Transverse colon (tissue), 4 donors: ENCODE results near the gene TRMO. TPM values are rescaled to one million over a fixed set of nuclear protein-coding genes. Genes with fewer than 3 reads are reported as not detected.

Experiments used
- DNase-seq: peaks from one replicate; pipeline ENCODE4 v3.0.0-alpha.2; 2019
- H3K27ac ChIP-seq, 4 donors: fragments of 200-600 bp; sonication (generic); 2 replicates each; pipeline ENCODE4 v1.5.1; 2016 to 2018; ENCODE audit warnings: inconsistent platforms in 4 of 4
- H3K27me3 ChIP-seq: fragments of 200-600 bp; sonication (generic); 2 replicates; pipeline ENCODE4 v1.5.1; 2017; ENCODE audit warnings: inconsistent platforms
- H3K36me3 ChIP-seq, 4 donors: fragments of 200-600 bp; sonication (generic); 2 replicates each; pipeline ENCODE4 v1.5.1; 2017 to 2019; ENCODE audit warnings: inconsistent platforms in 4 of 4
- H3K4me1 ChIP-seq, 4 donors: fragments of 200-600 bp; sonication (generic); 2 replicates each; pipeline ENCODE4 v1.5.1; 2017 to 2020; ENCODE audit warnings: inconsistent platforms in 4 of 4
- H3K4me3 ChIP-seq, 4 donors: fragments of 200-600 bp; sonication (generic); 1 replicate in 1 of 4; 2 replicates in 3 of 4; pipeline versions ENCODE4 v1.5.1 to v1.6.1; 2017 to 2019; ENCODE audit warnings: inconsistent platforms in 4 of 4
- H3K9me3 ChIP-seq, 2 donors: fragments of 200-600 bp; sonication (generic); 2 replicates each; pipeline ENCODE4 v1.5.1; 2017 to 2019; ENCODE audit warnings: inconsistent platforms in 2 of 2
- CTCF ChIP-seq, 5 experiments: fragments of 200-600 bp in 3 of 5; fragments of 450-650 bp in 2 of 5; sonication (generic) in 3 of 5; IDR thresholded peaks; 1 replicate in 2 of 5; 2 replicates in 3 of 5; pipeline ENCODE4 v1.5.1; 2016 to 2017; ENCODE audit warnings: antibody characterized with exemption in 5 of 5, inconsistent platforms in 3 of 5, mild to moderate bottlenecking in 2 of 5, moderate library complexity in 1 of 5
- EP300 ChIP-seq: sonication (generic); formaldehyde crosslinking; IDR thresholded peaks from one replicate; pipeline ENCODE4 v1.6.1; 2017; ENCODE audit warnings: antibody characterized with exemption, low read depth
- POLR2A ChIP-seq: fragments of 450-650 bp; IDR thresholded peaks from one replicate; pipeline ENCODE4 v1.6.1; 2016; ENCODE audit warnings: antibody characterized with exemption, mild to moderate bottlenecking, moderate library complexity
- POLR2AphosphoS5 ChIP-seq, 3 donors: sonication (generic); formaldehyde crosslinking; IDR thresholded peaks; one replicate each; pipeline ENCODE4 v1.6.1; 2016; ENCODE audit warnings: antibody characterized with exemption in 3 of 3
- WGBS, 2 donors: methylation state at CpG; one replicate each; pipeline ENCODE4 v1.1.5; 2018; ENCODE audit warnings: low coverage in 1 of 2; 5-methylcytosine and 5-hydroxymethylcytosine counted together
- in situ Hi-C, 4 donors: fragments of 200-750 bp; cut with MboI; loops; one replicate each; pipeline versions ENCODE4 v1.15.0 to v1.15.1; 2017; ENCODE audit warnings: low sequenced_read_pairs in 3 of 4, low pct_ligation_motif_present in 1 of 4, low pct_unique_long_range_greater_than_20kb in 1 of 4
- intact Hi-C: fragments of 100-400 bp; cut with DNase I; formaldehyde crosslinking; loops from one replicate; pipeline ENCODE4 v1.15.1; 2023; ENCODE audit warnings: low total_unique reads
- total RNA-seq, 4 donors: library from RNA; depleted of rRNA; stranded (reverse); fragments of >200 nt; gene quantifications; one replicate each; pipeline ENCODE4 v1.1.0, GENCODE V29; 2016

The TRMO gene
- total RNA-seq, 4 donors from 2014 or later, result 25.6 to 37.8 (median 31.1) TPM

- Histone ChIP-seq H3K9me3 (no peaks in the 10 kb centered on the region), H3K4me3 (no peak overlapping the region), H3K36me3 (no peaks in the 10 kb centered on the region), H3K4me1 (no peaks in the 10 kb centered on the region), H3K27me3 (peaks cover 7% of the 10 kb centered on the region), H3K27ac (no peak overlapping the region)
- in situ Hi-C loops, result no loop called here
- intact Hi-C loops, result no loop called here
- TF ChIP-seq POLR2A (no peak), EP300 (no peak), POLR2AphosphoS5 (IDR thresholded peaks at IDR 0.05) (no peak), CTCF (IDR thresholded peaks at IDR 0.05) (no peak)
- no peak for DNase-seq
These were observed 42.6 kb upstream of the TRMO start for GRCh38 chr9:97964901-97965300.

GRCh38 chr9:97963232-97963631, 40.9 kb upstream of the TRMO start:
- in situ Hi-C loops, result no loop called here
- intact Hi-C loops, result no loop called here
- Histone ChIP-seq H3K36me3 (no peaks in the 10 kb centered on the region), H3K27me3 (peaks cover 7% of the 10 kb centered on the region), H3K4me3 (no peak overlapping the region), H3K9me3 (no peaks in the 10 kb centered on the region), H3K27ac (no peak overlapping the region), H3K4me1 (no peaks in the 10 kb centered on the region)
- 80 to 91% methylated on average over 2 of the region's 2 CpGs for WGBS, 2 donors
- no peak for DNase-seq
- TF ChIP-seq POLR2A (no peak), EP300 (no peak), POLR2AphosphoS5 (IDR thresholded peaks at IDR 0.05) (no peak), CTCF (IDR thresholded peaks at IDR 0.05) (no peak)

- H3K36me3 ChIP-seq, result no peaks in the 10 kb centered on the region
- in situ Hi-C loops (no loop called here), intact Hi-C loops (no loop called here)
- no peak overlapping the region for H3K27ac ChIP-seq
- WGBS, 2 donors, result 71 to 85% methylated on average over 3 to 5 of the region's 5 CpGs
- no peak overlapping the region for H3K4me3 ChIP-seq
- H3K27me3 ChIP-seq, result peaks cover 7% of the 10 kb centered on the region
- H3K4me1 ChIP-seq, result no peaks in the 10 kb centered on the region
- no peaks in the 10 kb centered on the region for H3K9me3 ChIP-seq
- no peak for DNase-seq
- TF ChIP-seq POLR2AphosphoS5 (IDR thresholded peaks at IDR 0.05), result no peak
- TF ChIP-seq POLR2A, result no peak
- TF ChIP-seq EP300, result no peak
- TF ChIP-seq CTCF (IDR thresholded peaks at IDR 0.05), result no peak
These were observed 40.3 kb upstream of the TRMO start for GRCh38 chr9:97962575-97962974.

GRCh38 chr9:97962136-97962535, 39.8 kb upstream of the TRMO start:
- Histone ChIP-seq H3K9me3 (no peaks in the 10 kb centered on the region), H3K36me3 (no peaks in the 10 kb centered on the region), H3K27me3 (peaks cover 7% of the 10 kb centered on the region), H3K4me1 (no peaks in the 10 kb centered on the region), H3K4me3 (no peak overlapping the region), H3K27ac (no peak overlapping the region)
- WGBS, 2 donors, result 77 to 80% methylated on average over 3 to 4 of the region's 4 CpGs
- TF ChIP-seq POLR2A, result no peak
- TF ChIP-seq POLR2AphosphoS5 (IDR thresholded peaks at IDR 0.05), result no peak
- no peak for TF ChIP-seq EP300
- no peak for TF ChIP-seq CTCF (IDR thresholded peaks at IDR 0.05)
- intact Hi-C loops (no loop called here), in situ Hi-C loops (no loop called here)
- no peak for DNase-seq
